Measurements from ENCODE around the gene SEMA6D.

Gene SEMA6D

GRCh38 chr15:47718497-47719437 lies 1.5 kb downstream of the SEMA6D start:
- H3K27ac ChIP-seq: no peak overlapping the region; the same call in 1 of the 2 replicates
- TF ChIP-seq ZFX (IDR thresholded peaks at IDR 0.05) (no peak), CTCF (conservative IDR thresholded peaks at IDR 0.05) (no peak)

GRCh38 chr15:47719730-47720129 lies 2.4 kb downstream of the SEMA6D start:
- H3K27ac ChIP-seq: no peak overlapping the region
- TF ChIP-seq ZFX (IDR thresholded peaks at IDR 0.05) (no peak), CTCF (conservative IDR thresholded peaks at IDR 0.05) (no peak)

- TF ChIP-seq ZFX (IDR thresholded peaks at IDR 0.05) (no peak), CTCF (conservative IDR thresholded peaks at IDR 0.05) (no peak)
- no peak overlapping the region for H3K27ac ChIP-seq
Observed at GRCh38 chr15:47720555-47720954, 3.2 kb downstream of the SEMA6D start.

- TF ChIP-seq ZFX (IDR thresholded peaks at IDR 0.05): no peak
- no peak for TF ChIP-seq CTCF (conservative IDR thresholded peaks at IDR 0.05)
- H3K27ac ChIP-seq: no peak overlapping the region
Observed at GRCh38 chr15:47721676-47722075, 4.4 kb downstream of the SEMA6D start.

- TF ChIP-seq ZFX (IDR thresholded peaks at IDR 0.05): no peak
- TF ChIP-seq CTCF (conservative IDR thresholded peaks at IDR 0.05): no peak
- H3K27ac ChIP-seq: no peak overlapping the region
Observed at GRCh38 chr15:47724346-47724745, 7.0 kb downstream of the SEMA6D start.

- TF ChIP-seq CTCF (conservative IDR thresholded peaks at IDR 0.05) (no peak), ZFX (IDR thresholded peaks at IDR 0.05) (no peak)
- H3K27ac ChIP-seq: no peak overlapping the region
Observed at GRCh38 chr15:47725051-47725450, 7.7 kb downstream of the SEMA6D start.

GRCh38 chr15:47725906-47726305 lies 8.6 kb downstream of the SEMA6D start:
- TF ChIP-seq CTCF (conservative IDR thresholded peaks at IDR 0.05): no peak
- TF ChIP-seq ZFX (IDR thresholded peaks at IDR 0.05): no peak
- H3K27ac ChIP-seq: no peak overlapping the region

Measured in C4-2B (cell line).